ENCODE data around the gene CSNK1A1L.

GRCh38 chr13:37072024-37072423 lies 33.4 kb downstream of the CSNK1A1L start:
- TF ChIP-seq EZH2 (IDR thresholded peaks at IDR 0.05; ENCODE audit: low read depth, low read length, severe bottlenecking), result no peak
- no peak for TF ChIP-seq MAX (IDR thresholded peaks at IDR 0.05)
- no peak for TF ChIP-seq POLR2AphosphoS5 (IDR thresholded peaks at IDR 0.05; ENCODE audit: low read depth, low read length)
- no peak for TF ChIP-seq CHD2 (IDR thresholded peaks at IDR 0.05; ENCODE audit: low read length)
- no peak for TF ChIP-seq POLR2A (IDR thresholded peaks at IDR 0.05; ENCODE audit: control extremely low read depth in 1 of 2, low read depth in 2 of 2, low read length in 2 of 2)
- no peak for TF ChIP-seq SP1 (IDR thresholded peaks at IDR 0.05; ENCODE audit: low read depth, low read length)
- no peak for TF ChIP-seq HDAC2 (IDR thresholded peaks at IDR 0.05; ENCODE audit: borderline replicate concordance in 1 of 2, low read depth in 2 of 2, low read length in 2 of 2)
- no peak for TF ChIP-seq CTCF (IDR thresholded peaks at IDR 0.05; ENCODE audit: control extremely low read depth in 1 of 3, insufficient read depth in 1 of 3, low read depth in 1 of 3, low read length in 3 of 3)
- no peak for TF ChIP-seq RXRA (IDR thresholded peaks at IDR 0.05; ENCODE audit: insufficient read depth, low read depth, low read length)

All from H1 (cell line).